Measurements from ENCODE around the gene NFAM1. TPM values are rescaled to one million over a fixed set of nuclear protein-coding genes. Genes with fewer than 3 reads are reported as not detected.

Gene NFAM1
- total RNA-seq, 2 donors from 2014 or later: 0.64 to 2.1 TPM

- TF ChIP-seq, protein P1, sequence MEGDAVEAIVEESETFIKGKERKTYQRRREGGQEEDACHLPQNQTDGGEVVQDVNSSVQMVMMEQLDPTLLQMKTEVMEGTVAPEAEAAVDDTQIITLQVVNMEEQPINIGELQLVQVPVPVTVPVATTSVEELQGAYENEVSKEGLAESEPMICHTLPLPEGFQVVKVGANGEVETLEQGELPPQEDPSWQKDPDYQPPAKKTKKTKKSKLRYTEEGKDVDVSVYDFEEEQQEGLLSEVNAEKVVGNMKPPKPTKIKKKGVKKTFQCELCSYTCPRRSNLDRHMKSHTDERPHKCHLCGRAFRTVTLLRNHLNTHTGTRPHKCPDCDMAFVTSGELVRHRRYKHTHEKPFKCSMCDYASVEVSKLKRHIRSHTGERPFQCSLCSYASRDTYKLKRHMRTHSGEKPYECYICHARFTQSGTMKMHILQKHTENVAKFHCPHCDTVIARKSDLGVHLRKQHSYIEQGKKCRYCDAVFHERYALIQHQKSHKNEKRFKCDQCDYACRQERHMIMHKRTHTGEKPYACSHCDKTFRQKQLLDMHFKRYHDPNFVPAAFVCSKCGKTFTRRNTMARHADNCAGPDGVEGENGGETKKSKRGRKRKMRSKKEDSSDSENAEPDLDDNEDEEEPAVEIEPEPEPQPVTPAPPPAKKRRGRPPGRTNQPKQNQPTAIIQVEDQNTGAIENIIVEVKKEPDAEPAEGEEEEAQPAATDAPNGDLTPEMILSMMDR (IDR thresholded peaks at IDR 0.05): no peak
- no peaks in the 10 kb centered on the region for H3K4me1 ChIP-seq
- no peak overlapping the region for H3K9ac ChIP-seq (ENCODE audit: low read depth in 2 of 2, low read length in 2 of 2)
- no peak overlapping the region for H3K27ac ChIP-seq
- no peaks in the 10 kb centered on the region for H3K9me3 ChIP-seq
- H3K4me3 ChIP-seq: no peak overlapping the region
- no peaks in the 10 kb centered on the region for H3K27me3 ChIP-seq
- no peaks in the 10 kb centered on the region for H3K36me3 ChIP-seq
- intact Hi-C loops (cut with DNase I): loop anchor here (10.0 kb wide), 1 partner anchor 87 kb away; no protein-coding TSS in a partner anchor
- no peak for DNase-seq
These were observed 94.8 kb downstream of the NFAM1 start for GRCh38 chr22:42337356-42337755.

GRCh38 chr22:42336527-42337227 is 95.5 kb downstream of the NFAM1 start:
- no peak overlapping the region for H3K27ac ChIP-seq
- H3K9ac ChIP-seq (ENCODE audit: low read depth in 2 of 2, low read length in 2 of 2): no peak overlapping the region
- H3K36me3 ChIP-seq: no peaks in the 10 kb centered on the region
- H3K4me1 ChIP-seq: no peaks in the 10 kb centered on the region
- no peaks in the 10 kb centered on the region for H3K9me3 ChIP-seq
- H3K27me3 ChIP-seq: no peaks in the 10 kb centered on the region
- DNase-seq: no peak
- TF ChIP-seq, protein P1 (IDR thresholded peaks at IDR 0.05): no peak
- intact Hi-C loops (cut with DNase I): loop anchor here (10.0 kb wide), 1 partner anchor 88 kb away; no protein-coding TSS in a partner anchor
- H3K4me3 ChIP-seq: no peak overlapping the region

DNA sequence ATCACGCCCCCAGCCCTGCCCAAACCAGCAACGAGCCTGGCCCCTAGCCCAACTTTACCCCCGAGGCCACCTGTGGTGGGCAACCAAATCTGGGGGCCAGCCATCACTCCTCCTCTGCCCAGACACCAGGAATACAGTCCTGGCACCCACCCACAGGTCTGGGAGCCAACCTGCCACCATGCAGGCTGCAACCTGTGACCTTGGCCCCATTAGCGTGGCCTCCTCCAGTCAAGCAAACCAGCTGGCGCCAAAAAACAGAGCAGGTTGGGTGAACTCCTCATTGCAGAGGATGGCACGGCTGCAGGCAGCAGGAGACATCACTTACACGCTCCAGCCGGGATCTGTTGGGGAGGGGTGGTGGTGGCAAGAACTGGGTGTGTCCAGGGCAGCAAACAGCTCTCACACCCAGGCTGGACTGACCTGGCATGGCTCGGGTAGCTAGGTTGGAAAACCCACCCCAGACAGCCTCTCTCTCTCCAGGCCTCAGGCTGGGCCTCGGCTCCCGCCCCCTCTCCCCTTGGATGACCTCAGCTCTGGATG is 96.3 kb downstream of the NFAM1 start:
- Histone ChIP-seq H3K4me1 (no peaks in the 10 kb centered on the region), H3K27ac (no peak overlapping the region), H3K4me3 (no peak overlapping the region), H3K27me3 (no peaks in the 10 kb centered on the region), H3K36me3 (no peaks in the 10 kb centered on the region), H3K9ac (ENCODE audit: low read depth in 2 of 2, low read length in 2 of 2) (no peak overlapping the region), H3K9me3 (no peaks in the 10 kb centered on the region)
- intact Hi-C loops (cut with DNase I): loop anchor here (10.0 kb wide), 1 partner anchor 89 kb away; no protein-coding TSS in a partner anchor
- peak; percentile 38 for DNase-seq
- TF ChIP-seq, protein P1 (IDR thresholded peaks at IDR 0.05): no peak

- no peak overlapping the region for H3K4me3 ChIP-seq
- no peaks in the 10 kb centered on the region for H3K9me3 ChIP-seq
- intact Hi-C loops (cut with DNase I): loop anchor here (10.0 kb wide), 1 partner anchor 90 kb away; no protein-coding TSS in a partner anchor
- H3K9ac ChIP-seq (ENCODE audit: low read depth in 2 of 2, low read length in 2 of 2): no peak overlapping the region
- no peaks in the 10 kb centered on the region for H3K36me3 ChIP-seq
- no peaks in the 10 kb centered on the region for H3K4me1 ChIP-seq
- H3K27ac ChIP-seq: no peak overlapping the region
- DNase-seq: no peak
- no peaks in the 10 kb centered on the region for H3K27me3 ChIP-seq
- TF ChIP-seq, protein P1 (IDR thresholded peaks at IDR 0.05): no peak
These were observed 97.2 kb downstream of the NFAM1 start for GRCh38 chr22:42334875-42335512.

DNA sequence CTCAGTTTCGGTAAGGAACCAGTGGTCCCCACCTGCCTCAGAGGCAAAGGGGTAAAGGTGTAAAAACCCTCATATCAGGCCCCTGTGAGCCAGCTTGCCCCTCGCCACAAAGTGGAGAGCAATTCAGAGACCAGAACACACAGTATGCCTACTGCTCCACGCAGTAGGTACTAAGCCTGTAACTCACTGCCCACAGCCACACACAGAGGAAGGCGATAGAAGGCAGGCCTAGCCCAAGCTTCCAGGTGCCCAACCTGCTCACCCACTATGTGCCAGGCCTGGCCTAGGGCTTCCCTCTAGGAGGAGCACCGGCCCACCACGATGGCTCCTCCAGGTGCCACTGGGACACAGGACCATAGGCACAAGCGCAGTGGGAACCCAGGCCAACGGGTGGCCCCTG is 98.7 kb downstream of the NFAM1 start:
- Histone ChIP-seq H3K4me1 (no peaks in the 10 kb centered on the region), H3K27me3 (no peaks in the 10 kb centered on the region), H3K4me3 (no peak overlapping the region), H3K9ac (ENCODE audit: low read depth in 2 of 2, low read length in 2 of 2) (no peak overlapping the region), H3K27ac (no peak overlapping the region), H3K36me3 (no peaks in the 10 kb centered on the region), H3K9me3 (no peaks in the 10 kb centered on the region)
- intact Hi-C loops (cut with DNase I): loop anchor here (10.0 kb wide), 1 partner anchor 91 kb away; no protein-coding TSS in a partner anchor
- no peak for DNase-seq
- TF ChIP-seq, protein P1 (IDR thresholded peaks at IDR 0.05): no peak

Data from colonic mucosa (tissue), 4 donors.